HG03521 (cell line): ENCODE results near the gene DNAH8.

ENCODE experiments used
- ATAC-seq: cut with Tn5 transposase; IDR thresholded peaks from one replicate; pipeline ENCODE4 v1.9.1; 2021; ENCODE audit warnings: mild to moderate bottlenecking, moderate library complexity; ENCODE audit not compliant: unreplicated experiment

The DNAH8 gene

DNA sequence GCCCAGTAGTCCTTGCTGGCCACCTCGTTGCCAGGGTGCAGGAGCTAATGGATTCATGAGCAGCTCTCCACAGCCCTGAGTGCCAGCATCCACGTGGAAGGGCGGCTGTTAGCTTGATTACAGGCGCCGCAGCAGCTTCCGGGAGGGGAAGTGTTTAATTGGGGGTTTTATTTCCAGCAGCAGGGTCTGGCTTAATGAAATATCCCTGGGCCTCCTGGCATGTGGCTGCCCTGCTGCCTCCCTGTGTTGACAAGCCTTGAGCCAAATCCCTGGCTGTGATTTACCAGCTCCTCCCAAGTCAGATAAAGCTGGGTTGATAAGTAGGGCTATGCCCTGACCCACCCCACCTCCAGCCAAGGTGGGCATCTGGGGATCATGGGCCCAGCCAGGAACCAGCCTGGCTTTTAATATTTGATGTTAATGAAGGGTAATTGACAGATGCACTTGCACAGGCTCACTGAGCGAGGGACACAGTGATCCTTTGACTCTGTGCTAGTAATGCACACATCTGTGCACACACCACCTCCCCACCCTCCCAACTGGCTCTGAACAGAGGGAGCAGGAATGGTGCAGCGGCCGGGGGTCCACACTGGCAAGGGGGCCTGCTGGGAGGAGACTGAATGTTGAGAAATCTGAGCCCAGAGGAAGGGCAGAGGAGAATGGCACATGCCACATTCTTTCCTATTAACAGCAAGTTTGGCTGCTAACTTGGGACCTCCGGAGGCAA lies 347.1 kb downstream of the DNAH8 start:
- ATAC-seq, result no peak

DNA sequence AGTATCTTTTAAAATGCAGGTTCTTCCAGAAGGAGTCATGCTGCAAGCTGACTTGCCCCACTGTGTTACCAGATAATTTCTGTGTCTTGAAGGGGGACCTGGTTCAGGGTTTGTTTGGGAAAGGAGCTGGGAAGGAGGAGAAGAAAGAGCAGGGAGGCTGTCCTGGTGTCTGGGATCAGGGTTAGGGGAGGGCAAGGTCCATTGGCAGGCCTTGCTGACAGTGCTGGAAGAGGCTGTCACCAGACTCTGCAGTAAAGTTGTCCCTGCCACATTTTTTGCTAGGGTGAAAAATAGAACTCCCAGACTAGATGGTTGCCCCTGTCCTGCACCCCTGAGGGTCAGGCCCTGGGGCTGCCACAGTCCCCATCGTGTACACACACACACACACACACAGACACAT lies 348.4 kb downstream of the DNAH8 start:
- ATAC-seq, result no peak

DNA sequence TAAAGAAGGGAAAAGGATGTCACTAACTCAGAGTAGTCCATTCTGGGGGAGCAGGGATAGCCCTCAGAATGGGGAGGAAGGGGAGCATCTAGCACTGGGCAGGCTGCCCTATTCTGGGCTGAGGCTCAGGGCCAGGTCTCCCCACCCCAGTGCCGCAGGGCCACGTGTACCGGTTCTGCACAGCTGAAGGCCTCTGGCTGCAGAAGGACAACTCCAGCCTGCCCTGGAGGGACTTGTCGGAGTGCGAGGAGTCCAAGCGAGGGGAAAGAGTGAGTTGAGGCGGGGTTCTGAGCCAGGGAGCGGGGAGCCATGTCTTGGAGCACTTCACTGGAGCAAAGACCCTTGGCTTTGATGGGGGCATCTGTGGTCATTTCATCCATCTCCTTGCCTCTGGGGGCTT lies 350.4 kb downstream of the DNAH8 start:
- no peak for ATAC-seq

GRCh38 chr6:39068391-39068790 lies 353.3 kb downstream of the DNAH8 start:
- no peak for ATAC-seq

- ATAC-seq, result no peak
Observed at GRCh38 chr6:39072830-39073229, 357.7 kb downstream of the DNAH8 start.

GRCh38 chr6:39073471-39074355 lies 358.6 kb downstream of the DNAH8 start:
- no peak for ATAC-seq

DNA sequence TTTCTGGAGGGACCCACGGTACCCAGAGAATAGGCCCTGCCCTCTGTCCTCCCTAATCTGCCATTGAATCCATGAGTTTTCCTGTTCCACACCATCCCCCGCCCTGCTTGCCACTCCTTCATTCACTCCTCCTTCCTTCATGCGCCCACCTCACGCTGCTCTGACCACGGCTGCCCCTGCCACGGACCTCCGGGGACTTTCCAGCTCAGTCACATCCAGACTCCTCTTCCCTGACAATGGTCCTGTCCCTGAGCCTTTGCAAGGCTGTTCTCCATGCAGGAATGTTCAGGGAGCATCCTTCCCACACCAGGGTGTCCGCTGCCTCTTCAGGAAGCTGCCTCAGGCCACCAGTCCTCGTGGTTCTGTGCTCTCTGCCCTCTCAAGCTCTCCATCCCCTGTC lies 359.4 kb downstream of the DNAH8 start:
- ATAC-seq, result no peak

DNA sequence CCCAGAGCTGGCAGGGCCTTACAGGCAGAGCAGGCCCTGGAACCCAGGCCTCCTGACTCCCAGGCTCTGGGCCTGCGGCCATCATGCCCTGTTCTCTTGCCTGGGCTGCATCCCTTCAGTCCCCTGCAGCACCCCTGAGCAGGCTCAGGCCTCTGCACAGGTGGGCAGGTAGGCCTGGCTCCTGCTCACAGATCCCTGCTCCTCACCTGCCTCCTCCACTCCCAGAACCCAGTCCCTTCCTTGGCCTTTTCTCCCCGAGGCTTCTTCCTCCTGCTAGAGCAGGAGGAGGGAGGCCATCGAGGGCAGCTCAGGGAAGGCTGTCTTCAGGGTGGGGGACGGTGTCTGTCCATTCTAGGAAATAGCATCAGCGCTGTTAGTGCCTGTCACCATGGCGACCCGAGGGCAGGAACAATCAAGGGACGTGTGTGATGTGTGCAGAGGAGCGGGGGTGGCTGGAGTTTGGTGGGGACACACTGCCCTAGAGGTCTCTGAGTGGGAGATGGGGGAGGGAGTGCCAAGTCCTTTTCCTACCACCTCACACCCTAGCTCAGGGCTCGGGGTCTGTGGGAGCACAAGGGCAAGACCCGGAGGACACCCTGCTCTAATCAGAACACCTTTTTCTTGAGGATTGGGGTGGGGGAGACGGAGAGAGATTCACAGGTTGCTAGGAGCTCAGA lies 360.0 kb downstream of the DNAH8 start:
- no peak for ATAC-seq

DNA sequence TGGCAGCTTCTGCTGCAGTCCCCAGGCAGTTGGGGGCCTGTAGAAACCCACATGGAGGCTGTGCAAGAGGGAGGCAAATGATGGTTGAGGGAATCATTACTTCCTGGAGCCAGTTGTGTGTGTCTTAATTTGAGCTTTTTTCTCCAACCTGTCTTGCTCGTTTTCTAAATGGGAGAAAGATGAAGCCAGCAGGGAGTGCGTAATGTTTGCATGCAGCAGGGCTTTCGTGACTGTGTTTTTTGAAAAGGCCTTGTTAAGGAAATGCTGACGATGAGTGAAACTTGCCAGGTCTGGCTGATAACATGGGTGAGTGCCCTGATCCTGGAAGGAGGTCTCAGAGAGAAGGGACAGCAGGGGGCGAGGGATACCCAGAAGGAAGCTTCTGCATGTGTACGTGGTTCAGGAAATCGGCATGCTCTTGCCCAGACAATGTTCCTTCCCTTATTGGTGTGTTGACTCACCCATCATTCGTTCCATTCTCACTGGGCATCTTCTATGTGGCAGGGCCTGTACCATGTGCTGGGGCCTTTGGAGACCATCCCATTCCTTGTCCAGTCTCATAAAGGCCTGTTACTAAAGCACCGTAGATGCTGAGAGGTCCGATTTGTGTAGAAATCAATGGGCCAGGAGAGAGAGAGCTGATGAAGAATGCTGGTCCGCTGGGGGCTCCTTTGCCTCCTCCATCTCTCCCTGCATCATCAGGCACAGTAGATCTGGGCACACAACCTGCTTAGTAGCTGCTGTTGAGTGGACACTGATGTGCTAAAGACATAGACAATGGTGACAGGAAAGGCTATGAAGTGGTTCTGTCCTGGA lies 360.9 kb downstream of the DNAH8 start:
- no peak for ATAC-seq

GRCh38 chr6:39076623-39077535 lies 361.8 kb downstream of the DNAH8 start:
- ATAC-seq, result no peak

GRCh38 chr6:39077882-39078594 lies 362.9 kb downstream of the DNAH8 start:
- no peak for ATAC-seq

DNA sequence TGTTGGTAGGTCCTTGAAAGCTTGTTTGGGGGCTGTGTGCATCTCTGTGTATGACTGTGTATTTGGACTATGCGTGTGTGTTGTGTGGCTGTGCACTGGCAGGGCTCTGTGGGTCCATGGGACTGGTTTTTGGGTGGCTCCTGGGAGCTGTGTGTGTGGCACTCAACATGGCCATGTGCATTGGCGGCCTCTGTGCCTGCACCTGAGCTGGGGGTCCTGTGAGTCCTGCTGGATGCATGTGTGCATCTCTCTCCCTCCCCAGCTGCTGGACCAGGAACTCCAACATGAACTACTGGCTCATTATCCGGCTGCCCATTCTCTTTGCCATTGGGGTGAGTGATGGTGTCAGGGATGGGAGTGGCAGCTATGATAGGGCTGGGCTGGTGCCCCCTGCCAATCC lies 363.6 kb downstream of the DNAH8 start:
- ATAC-seq, result no peak

- no peak for ATAC-seq
Observed at GRCh38 chr6:39079197-39080125, 364.4 kb downstream of the DNAH8 start.
